ENCODE data around the gene COL6A3.

Gene COL6A3

DNA sequence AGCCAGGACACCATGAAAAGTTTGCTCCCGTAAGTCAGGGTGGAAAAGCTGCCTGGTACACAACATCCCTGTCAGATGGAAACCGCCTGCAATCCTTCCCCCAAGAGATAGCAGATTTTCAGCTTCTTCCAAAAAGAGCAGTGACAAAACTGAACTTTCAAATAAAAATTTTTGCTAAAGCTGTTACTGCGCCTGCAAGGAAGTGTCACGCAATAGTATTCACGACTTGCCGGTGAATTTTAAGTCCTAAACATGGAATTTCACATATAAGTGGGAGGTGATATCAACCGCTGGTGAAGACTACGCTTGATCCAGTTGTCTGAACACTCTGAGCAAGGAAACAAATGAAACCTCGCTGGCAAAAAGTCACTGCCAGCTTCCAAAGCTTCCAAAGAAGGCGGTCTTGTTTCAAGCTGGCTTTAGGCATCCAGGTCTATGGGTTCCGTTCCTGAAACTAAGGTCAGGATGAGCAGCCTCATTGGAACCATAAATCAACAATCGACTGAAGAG is 2.8 kb downstream of the COL6A3 start:
- peak; percentile 55 for DNase-seq (ENCODE audit: low read depth)
- peak overlapping the region; percentile 100 for H3K4me3 ChIP-seq (ENCODE audit: control insufficient read depth, low read depth, low read length)
- TF ChIP-seq, protein P1, sequence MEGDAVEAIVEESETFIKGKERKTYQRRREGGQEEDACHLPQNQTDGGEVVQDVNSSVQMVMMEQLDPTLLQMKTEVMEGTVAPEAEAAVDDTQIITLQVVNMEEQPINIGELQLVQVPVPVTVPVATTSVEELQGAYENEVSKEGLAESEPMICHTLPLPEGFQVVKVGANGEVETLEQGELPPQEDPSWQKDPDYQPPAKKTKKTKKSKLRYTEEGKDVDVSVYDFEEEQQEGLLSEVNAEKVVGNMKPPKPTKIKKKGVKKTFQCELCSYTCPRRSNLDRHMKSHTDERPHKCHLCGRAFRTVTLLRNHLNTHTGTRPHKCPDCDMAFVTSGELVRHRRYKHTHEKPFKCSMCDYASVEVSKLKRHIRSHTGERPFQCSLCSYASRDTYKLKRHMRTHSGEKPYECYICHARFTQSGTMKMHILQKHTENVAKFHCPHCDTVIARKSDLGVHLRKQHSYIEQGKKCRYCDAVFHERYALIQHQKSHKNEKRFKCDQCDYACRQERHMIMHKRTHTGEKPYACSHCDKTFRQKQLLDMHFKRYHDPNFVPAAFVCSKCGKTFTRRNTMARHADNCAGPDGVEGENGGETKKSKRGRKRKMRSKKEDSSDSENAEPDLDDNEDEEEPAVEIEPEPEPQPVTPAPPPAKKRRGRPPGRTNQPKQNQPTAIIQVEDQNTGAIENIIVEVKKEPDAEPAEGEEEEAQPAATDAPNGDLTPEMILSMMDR (conservative IDR thresholded peaks at IDR 0.05; ENCODE audit: control insufficient read depth, insufficient read depth, low read depth, low read length) = no peak

DNA sequence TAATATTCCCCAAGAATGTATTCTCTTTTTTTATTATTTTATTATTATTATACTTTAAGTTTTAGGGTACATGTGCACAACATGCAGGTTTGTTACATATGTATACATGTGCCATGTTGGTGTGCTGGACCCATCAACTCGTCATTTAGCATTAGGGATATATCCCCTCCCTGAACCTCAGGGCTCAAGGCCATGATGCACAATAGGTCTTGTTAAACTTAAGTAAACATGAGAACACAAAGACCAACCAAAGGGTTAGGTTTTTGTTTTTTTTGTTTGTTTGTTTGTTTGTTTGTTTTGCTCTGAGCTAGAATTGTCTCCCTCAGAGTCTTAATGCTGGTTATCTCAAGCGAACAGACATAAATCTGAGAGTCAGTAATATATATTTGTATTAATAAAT is 4.7 kb downstream of the COL6A3 start:
- peak overlapping the region; percentile 100 for H3K4me3 ChIP-seq (ENCODE audit: control insufficient read depth, low read depth, low read length)
- DNase-seq (ENCODE audit: low read depth) = peak; percentile 46

DNA sequence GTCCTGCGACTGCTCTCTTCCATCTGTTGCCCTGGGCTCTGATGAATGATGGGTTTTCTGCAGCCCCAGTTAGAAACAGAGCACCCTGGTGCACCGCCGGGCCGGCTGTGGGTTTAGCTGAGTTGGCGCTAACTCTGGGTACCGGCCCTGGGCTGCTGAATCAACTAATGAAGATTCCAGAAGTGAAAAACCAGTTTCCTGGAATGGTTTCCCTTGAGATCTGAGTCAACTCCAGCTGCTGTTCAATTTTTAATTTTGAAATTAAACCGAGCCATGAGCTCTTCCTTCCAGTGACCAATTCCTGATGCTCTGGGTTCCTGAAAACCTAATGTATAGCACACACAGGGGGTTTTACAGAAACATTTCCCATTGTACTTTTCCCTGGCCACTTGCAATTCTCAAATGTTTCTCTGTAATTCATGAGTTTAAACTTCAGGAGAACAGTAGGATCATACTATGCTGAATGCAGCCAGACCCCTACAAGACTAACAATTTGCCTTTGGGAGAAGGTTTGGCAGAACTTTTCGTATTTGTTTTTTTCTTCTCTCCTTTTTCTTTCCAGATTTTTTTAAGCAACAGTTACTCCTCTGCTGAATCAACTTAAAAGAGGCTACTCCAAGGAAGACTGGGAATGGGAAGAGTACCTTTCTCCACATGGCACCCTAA is 5.5 kb downstream of the COL6A3 start:
- TF ChIP-seq, protein P1 (conservative IDR thresholded peaks at IDR 0.05; ENCODE audit: control insufficient read depth, insufficient read depth, low read depth, low read length) = no peak
- peak overlapping the region; percentile 100 for H3K4me3 ChIP-seq (ENCODE audit: control insufficient read depth, low read depth, low read length)
- DNase-seq (ENCODE audit: low read depth) = peak; percentile 79

DNA sequence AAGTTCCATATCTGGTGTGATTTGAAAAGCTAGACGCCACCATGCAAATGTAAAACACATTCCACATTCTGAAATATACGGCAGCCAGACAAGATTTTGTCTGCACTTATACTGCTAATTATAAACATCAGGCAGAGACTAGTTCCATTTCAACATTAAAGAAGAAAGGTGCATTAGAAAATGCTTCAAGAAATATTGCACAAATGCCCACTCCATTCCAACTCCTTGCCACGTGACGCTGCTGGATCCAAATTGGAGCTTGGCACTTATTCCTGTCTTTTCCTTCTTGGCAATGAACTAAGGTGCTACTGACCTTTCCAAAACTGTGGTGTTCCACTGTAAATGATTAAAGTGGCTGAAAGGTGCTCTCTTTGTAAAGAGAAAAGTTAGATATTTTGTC is 6.3 kb downstream of the COL6A3 start:
- DNase-seq (ENCODE audit: low read depth) = peak; percentile 41
- H3K4me3 ChIP-seq (ENCODE audit: control insufficient read depth, low read depth, low read length) = peak overlapping the region; percentile 100

DNA sequence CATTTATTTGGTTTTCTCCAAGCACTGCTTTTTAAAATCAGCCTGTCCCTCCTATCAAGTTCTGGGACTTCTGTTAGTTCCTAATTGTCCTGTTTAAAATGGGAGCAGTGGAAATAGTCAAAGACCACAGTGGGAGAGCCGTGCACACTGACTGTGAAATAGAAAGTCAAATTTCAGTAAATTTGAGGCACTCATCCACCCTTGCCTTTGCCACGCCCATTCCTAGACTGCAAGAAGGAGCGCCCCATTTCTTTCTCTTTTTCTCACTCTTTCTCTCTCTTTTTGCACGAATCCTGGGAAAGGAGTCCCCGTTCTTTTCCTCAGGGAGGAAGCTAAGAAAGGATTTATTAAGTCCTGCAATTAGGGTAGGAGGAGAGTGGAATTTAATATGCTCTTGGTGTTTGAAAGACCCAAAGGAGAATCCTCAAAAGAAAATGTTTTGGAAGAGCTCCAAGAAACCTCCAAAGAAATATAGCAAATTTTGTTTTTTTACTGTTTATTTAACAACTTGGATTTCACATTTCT is 7.5 kb downstream of the COL6A3 start:
- DNase-seq (ENCODE audit: low read depth) = peak; percentile 33
- H3K4me3 ChIP-seq (ENCODE audit: control insufficient read depth, low read depth, low read length) = peak overlapping the region; percentile 30
- TF ChIP-seq, protein P1 (conservative IDR thresholded peaks at IDR 0.05; ENCODE audit: control insufficient read depth, insufficient read depth, low read depth, low read length) = no peak

More for the DNA sequence above, 6.3 kb downstream of the COL6A3 start:
- TF ChIP-seq, protein P1 (conservative IDR thresholded peaks at IDR 0.05; ENCODE audit: control insufficient read depth, insufficient read depth, low read depth, low read length) = no peak

DNA sequence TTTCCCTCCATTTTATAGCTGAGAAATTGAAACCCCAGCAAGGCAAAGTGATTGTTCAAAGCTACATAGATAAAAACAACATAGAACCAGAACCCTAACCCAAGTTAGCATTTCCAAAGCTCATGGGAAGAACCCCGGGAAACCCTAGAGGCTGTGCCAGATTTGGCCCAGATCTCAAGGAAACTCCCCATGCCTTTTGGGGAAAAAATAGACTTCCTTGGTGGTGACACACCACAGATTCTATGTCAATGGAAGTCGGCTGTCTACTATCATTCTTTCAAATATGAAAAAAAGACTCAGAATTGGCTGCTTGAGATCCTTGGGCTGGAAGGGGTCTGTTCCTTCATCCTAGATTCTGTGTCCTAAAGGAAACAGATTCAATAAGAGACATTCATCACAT is 8.4 kb downstream of the COL6A3 start:
- peak overlapping the region; percentile 14 for H3K4me3 ChIP-seq (ENCODE audit: control insufficient read depth, low read depth, low read length)
- TF ChIP-seq, protein P1 (conservative IDR thresholded peaks at IDR 0.05; ENCODE audit: control insufficient read depth, insufficient read depth, low read depth, low read length) = no peak
- peak; percentile 63 for DNase-seq (ENCODE audit: low read depth)

DNA sequence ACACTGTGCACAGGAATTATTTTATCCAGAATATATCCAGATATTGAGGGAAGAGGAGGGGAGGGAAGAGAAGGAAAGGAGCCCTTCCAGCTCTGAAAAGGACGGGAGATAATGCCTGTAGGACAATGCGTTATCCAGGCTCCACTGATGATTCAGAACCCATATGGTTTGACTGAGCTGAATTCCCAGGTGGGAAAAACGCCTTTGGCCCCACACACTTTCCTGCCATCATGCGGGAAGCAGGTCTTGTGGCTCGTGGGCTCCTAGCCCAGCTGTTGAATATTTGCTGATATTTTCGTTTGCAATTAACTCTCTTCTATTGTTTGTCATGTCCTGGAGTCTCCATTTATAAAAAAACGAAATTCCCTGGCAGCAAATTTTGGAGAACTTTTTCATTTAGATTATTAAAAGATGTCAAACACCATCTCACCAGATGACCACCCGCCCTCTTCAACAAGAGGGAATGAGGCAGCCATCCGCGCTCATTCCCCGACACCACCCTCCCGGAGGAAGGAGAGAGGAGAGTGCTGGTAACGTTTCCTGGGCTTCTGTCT is 8.9 kb downstream of the COL6A3 start:
- peak overlapping the region; percentile 14 for H3K4me3 ChIP-seq (ENCODE audit: control insufficient read depth, low read depth, low read length)
- TF ChIP-seq, protein P1 (conservative IDR thresholded peaks at IDR 0.05; ENCODE audit: control insufficient read depth, insufficient read depth, low read depth, low read length) = no peak
- peak; percentile 91 for DNase-seq (ENCODE audit: low read depth)
